HG03095 (cell line): ENCODE results near the gene AMDHD1.

Experiments
- ATAC-seq: cut with Tn5 transposase; IDR thresholded peaks from one replicate; pipeline ENCODE4 v1.9.1; 2021; ENCODE audit warnings: moderate library complexity; ENCODE audit not compliant: unreplicated experiment

The AMDHD1 gene, protein sequence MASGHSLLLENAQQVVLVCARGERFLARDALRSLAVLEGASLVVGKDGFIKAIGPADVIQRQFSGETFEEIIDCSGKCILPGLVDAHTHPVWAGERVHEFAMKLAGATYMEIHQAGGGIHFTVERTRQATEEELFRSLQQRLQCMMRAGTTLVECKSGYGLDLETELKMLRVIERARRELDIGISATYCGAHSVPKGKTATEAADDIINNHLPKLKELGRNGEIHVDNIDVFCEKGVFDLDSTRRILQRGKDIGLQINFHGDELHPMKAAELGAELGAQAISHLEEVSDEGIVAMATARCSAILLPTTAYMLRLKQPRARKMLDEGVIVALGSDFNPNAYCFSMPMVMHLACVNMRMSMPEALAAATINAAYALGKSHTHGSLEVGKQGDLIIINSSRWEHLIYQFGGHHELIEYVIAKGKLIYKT

DNA sequence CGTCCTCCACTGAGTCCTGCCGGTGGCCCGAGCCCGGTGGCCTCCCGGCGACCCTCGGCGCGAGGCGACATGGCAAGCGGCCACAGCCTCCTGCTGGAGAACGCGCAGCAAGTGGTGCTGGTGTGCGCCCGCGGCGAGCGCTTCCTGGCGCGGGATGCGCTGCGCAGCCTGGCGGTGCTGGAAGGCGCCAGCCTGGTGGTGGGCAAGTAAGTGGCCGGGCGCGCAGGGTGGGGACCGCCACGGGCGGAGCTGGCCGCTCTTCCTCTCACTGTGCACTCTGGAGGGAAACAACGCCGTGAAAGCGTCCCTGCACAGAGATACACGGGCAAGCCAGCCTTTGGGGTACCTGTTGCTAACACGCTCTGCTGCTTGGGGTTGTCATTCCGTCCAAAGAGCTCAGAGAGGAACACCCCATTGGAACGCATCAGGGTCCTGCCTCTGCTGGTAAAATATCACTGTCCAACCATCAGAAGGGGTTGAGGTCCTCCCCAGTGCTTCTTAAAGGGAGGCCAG is at the start of gene AMDHD1:
AMDHD1 (plus strand) TSS at position 2 of the 513 bp plus-strand sequence; CDS start at position 70, 68 bp downstream.
- ATAC-seq: peak; percentile 55

DNA sequence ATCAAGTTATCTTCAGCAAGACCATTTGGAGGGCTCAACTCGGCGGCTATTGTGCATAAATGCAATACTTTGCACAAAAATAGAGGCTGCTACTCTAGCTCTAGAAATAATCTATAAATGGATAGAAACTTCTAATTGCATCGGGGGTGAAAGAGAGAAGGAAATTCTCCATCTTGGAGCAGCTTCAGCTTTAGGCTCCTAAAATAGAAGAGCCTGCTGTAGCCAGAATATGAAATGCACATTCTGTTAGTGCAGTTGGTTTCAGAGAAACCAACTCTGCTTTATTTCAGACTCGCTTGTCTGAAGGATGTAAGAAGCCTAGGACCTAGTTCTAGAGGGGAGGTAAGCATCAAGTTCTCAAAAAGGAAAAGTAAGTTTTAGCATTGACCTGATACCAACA is 46.3 kb upstream of the AMDHD1 start:
- ATAC-seq: no peak

DNA sequence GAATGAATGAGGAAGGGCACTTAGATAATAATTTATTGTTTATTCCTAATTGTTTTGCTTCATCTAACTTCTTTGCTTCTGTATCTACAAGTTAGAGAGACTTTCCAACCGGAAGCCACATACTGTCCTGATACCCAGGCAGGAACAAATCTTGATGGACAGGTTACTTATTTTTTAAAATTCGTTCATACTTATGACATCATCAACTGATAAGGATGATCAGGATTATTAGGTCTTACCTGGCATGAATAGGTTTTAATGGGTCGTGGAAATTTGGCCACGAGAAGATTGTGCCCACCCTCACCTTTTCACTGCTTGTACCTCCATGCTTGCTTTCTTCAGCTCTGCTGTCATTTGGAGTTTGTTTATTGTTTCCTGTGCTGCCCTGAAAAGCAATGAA is 45.0 kb upstream of the AMDHD1 start:
- no peak for ATAC-seq

DNA sequence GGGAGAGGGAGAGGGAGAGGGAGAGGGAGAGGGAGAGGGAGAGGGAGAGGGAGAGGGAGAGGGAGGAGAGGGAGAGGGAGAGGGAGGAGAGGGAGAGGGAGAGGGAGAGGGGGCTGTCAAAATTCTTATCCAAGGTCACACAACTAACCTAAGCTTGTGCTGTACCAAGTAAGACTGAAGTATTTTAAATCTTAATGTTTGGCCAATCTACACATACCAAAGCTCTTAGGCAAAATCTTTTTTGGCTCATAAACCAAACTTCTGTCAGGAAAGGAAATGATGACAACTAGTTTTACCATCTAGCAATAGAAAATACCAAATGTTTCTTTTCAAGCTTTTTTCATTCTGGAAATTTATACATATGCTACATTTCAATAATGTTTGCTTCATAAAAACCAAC is 34.6 kb upstream of the AMDHD1 start:
- ATAC-seq: no peak

DNA sequence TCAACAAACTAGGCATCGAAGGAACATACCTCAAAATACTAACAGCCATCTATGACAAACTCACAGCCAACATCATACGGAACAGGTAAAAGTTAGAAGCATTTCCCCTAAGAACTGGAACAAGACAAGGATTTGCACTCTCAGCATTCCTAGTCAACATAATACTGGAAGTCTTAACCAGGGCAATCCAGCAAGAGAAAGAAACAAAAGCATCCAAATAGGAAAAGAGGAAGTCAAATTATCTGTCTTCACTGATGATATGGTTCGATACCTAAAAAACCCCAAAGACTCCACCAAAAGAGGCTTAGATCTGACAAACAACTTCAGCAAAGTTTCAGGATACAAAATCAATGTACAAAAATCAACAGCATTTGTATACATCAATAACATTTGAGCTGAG is 33.3 kb upstream of the AMDHD1 start:
- no peak for ATAC-seq

DNA sequence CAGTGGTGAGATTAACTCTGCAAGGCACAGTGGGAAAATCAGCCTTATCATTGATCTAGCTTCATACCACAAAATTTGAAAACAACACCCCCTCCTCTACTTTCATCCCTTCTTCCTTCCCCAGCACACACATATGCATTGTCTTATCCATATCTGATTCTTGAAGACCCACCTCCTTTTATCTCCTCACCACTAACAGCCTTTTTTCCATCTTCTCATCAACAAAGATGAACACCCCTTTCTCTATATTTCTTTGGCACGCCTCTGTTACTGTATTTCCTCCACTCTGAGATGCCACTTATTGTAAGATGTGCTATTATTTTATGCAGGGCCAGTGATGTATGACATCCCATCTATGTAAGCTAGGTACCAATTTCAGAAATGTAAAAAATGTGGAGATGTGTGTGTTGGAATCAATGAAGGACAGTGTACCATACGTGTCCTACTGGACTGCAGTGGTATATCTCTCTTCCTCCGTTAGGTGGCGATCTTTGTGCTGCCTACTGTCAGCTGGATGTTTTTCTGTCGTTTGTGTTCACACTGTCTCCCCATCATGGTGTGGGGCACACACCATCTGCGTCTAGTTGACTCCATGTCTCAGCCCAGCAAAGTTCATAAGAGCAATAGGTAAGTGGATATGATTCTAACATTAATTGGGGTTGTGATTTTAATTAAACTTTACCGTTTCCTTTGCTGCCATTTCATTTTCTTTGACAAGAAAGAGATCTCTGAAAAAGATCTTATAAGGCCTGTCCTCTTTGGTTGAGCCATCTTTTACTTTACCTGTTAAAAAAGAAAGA is 24.7 kb upstream of the AMDHD1 start:
- ATAC-seq: peak; percentile 77

DNA sequence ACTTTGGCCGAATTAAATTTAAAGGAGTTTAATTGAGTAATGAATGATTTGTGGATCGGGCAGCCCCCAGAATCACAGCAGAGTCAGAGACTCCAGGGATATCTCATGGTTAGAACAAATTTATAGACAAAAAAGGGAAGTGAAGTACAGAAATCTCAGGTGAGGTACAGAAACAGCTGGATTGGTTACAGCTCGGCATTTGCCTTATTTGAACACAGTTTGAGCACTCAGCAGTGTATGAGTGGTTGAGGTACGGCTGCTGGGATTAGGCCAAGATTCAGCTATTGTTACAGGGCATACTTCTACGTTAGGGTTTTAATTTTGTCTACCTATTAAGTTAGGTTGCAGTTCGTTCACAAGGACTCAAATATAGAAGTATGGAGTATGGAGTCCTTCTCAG is 24.0 kb upstream of the AMDHD1 start:
- ATAC-seq: no peak

DNA sequence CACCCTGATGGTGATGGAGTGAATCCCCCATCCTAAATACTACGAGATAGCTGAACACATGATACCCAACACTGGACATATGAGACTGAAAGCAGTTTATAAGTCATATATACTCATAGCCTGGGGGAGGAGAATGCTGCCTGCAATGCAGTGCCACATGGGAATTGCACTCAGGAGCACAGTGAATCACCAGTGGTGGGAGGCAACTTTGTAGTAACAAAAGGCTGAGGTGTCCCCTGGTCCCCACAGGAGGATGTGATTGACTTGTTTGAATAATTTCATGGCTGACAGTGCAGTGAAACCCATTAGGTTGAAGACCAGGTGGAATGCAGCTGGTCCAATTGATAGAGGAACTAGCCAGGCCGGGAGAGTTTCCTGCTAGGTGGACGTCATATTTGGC is 20.9 kb upstream of the AMDHD1 start:
- no peak for ATAC-seq

DNA sequence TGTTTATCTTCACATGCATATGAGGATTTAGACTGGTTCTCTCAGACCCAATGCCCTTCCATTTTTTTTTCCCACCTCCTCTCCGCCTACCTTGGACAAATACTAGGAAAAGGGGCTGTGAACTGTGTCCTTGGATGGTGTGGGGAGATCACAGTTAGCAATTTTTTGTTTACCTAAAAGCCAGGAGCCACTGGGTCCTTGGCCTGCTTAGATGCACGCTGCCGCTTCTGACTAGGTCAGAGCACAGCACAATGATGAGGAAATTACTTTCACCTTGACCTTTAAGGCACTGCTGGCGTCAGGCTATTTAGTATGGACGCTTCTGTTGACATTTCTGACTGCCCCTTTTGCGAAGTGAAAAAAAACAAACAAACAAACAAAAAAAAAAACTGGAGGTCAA is 2.6 kb upstream of the AMDHD1 start:
- no peak for ATAC-seq

DNA sequence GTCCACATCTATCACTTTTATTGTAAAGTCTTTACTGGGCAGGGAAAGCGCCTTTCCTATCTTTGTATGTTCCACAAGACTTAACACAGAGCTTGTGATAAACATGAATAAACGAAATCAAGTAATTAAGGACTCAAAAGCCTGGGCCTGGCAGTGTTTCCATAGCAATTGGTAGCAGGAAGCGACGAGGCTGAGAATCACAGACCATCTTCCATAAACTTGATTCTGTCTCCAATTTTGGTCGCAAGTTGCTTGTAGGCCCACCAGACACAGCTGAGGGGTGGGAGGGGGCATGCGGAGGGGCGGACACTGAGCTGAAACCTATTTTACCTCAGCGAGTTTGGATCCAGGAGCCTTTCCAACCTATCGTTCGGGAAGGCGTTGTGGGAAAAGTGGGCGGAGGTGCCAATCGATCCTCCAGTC is 1.0 kb upstream of the AMDHD1 start:
- no peak for ATAC-seq

DNA sequence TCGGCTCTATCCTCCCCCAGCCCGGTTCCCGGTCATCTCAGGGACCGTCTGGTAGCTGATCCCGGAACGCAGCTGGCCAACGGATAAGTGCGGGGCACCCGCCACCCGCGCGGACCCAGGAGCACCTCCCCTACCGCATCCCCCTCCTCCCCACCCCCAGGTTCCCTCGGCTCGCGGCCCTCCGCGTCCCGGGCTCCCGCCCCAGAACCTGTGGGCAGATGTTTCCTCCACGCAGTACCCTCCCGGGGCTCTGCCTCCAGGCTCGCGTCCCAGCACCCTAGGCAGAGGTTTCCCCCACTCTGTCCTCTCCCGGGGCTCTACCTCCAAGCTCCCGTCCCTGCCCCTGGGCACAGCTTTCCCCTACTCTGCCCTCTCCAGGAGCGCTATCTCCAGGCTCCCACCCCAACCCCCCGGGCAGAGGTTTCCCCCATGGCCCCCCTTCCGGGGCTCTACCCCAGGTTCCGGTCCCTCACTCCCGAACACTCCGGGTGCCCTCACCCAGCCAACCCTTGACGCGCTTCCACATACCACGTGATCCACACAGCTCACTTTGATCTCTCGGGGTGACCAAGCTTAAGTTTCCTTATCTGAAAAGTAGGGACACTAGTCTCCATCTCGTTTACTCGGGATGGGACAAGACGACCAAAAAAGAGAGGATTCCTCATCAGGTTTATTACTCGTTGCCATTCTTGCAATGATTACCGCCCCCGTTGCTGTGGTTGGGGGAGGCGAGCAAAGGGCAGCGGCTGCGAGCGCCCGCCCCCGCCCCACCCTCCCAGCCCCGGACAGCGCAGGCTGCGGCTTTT is 404 bp upstream of the AMDHD1 start, which contains the start of gene CCDC38:
CCDC38 (minus strand) TSS at position 91 of the 806 bp plus-strand sequence. CDS start 6,105 bp downstream, outside the sequence.
- peak; percentile 98 for ATAC-seq

DNA sequence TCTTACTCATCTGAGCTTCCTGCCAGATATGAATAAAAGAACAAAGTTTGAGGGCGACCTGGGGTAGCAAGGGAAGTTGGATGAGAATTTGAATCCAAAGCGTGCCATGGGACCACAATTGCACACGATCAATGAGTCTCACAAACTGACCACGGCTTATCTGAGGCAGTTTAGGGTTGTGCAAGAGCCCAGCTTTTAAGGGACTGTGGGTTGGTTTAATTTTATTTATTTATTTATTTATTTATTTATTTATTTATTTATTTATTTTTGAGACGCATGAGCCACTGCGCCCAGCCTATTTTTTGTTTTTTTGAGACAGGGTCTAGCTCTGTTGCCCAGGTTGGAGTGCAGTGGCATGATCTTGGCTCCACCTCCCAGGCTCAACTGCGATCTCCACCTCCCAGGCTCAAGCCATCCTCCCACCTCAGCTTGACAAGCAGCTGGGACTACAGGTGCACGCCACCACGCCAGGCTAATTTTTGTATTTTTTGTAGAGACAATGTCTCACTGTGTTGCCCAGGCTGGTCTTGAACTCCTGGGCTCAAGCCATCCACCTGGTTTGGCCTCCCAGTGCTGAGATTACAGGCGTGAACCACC is 1.1 kb downstream of the AMDHD1 start:
- no peak for ATAC-seq

DNA sequence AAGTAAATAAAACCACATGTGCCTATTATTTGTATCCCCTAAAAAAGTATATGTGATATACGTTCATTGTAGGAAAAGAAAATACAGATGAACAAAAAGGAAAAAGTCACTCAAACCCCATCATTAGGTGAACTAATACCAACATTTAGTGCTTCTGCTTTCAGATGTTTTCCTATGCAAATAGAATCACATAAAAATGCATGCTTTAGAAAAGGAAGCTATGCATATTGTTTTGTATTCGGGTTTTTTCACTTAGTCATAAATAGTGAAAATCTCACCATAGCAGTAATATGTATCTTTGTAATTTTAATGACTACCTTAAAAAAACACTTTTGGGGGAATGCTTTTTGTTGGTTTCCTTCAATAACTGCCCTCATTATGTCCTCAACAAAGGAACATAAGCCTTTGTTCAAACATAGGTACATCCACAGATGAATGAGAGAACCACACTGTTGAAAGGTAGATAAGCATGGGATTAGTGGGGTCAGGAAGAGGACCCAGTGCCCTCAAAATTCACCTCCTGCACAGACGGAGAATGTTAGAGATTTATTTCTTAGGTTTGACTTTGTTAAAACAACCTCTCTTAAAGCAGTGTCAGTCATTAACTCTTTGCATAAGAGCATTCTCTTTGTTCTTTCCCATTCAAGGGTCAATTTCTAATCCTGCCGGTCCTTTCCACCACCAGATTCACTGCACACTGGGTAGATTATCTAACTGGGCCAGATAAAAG is 6.5 kb downstream of the AMDHD1 start:
- no peak for ATAC-seq

DNA sequence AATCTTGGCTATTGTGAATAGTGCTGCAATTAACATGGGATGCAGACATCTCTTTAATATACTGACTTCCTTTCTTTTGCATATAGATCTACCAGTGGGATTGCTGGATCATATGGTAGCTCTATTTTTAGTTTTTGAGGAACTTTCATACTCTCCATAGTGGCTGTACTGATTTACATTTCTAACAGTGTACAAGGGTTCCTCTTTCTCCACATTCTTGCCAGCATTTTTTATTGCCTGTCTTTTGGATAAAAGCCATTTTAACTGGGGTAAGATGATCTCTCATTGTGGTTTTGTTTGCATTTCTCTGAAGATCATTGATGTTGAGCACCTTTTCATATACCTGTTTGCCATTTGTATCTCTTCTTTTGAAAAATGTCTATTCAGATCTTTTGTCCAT is 8.4 kb downstream of the AMDHD1 start:
- no peak for ATAC-seq

DNA sequence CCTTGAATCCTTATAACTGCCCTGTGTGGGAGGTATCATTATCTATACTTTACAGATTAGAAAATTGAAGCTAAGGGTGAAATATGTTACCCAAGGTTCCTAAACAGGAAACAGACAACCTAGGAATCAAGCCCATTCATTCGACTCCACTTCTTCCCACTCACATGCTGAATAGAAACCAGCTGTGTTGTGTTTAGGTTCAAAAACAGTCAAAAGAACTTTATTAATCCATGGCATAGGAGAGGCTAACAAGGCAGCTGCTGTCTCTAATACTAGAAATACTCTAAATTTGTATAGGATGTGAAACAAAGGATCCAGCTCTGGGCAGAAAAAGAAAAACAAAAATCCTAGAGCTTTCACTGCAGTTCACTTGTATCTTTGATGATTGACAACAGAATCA is 9.9 kb downstream of the AMDHD1 start:
- ATAC-seq: no peak

DNA sequence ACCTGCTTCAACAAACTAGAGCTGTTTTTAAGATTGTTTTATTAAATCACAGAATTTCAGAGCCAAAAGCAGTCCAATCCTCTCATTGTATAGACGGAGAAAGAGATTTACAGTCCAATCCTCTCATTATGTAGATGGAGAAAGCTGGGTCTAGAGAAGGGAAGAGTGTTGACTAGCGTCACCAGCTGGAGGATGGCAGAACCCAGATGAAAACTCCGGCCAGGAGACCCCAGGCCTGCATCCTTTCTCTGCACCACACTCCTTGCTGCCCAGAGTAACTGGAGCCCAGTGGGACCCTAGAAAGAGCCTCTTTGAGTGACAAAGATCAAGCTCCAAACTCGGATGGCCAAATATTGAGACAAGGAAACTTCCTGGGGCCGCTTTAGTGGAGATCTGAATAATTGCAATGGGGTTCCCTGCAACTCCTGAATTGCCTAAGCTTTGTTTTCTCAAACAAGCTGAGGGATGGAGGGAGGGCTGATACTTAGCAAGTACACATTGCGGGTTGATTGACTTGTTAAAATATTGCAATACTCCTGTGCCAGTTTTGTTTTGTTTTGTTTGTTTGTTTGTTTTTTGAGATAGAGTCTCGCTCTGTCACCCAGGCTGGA is 12.5 kb downstream of the AMDHD1 start:
- ATAC-seq: no peak

DNA sequence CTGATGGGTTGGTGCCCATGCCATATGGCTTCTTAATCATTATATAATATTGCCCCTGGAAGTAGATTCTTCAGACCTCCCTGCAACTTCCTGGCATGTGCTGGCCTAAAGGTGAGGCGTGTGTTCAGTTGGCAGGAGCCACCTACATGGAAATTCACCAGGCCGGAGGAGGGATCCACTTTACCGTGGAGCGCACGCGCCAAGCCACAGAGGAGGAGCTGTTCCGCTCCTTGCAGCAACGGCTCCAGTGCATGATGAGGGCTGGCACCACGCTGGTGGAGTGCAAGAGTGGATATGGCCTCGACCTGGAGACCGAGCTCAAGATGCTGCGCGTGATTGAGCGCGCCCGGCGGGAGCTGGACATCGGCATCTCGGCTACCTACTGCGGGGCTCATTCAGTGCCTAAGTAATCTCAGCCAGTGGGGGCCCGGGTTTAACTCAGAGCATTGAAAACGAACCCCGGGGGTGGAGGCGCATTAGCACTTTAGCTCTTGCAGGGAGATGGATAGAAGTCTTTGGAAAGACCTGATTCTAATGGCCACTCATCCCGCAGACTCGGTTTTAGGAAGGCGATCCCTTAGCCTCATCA is 13.5 kb downstream of the AMDHD1 start:
- ATAC-seq: no peak

DNA sequence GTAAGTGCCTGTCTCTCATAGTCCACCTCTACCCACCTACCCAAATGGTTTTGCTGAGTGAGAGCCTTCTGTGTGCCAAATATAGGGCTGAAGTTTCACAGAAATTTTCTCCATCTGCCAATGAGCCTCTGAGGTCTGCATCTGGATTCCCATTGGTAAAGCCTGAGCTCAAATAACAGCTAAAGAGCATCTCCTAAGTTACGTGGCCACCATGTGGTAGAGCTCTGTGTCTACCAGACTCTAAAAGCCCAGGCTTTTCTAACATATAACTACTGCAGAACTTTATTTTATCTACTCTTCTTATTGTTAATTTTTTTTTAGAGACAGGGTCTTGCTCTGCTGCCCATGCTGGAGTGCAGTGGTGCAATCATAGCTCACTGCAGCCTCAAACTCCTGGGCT is 16.0 kb downstream of the AMDHD1 start:
- no peak for ATAC-seq

DNA sequence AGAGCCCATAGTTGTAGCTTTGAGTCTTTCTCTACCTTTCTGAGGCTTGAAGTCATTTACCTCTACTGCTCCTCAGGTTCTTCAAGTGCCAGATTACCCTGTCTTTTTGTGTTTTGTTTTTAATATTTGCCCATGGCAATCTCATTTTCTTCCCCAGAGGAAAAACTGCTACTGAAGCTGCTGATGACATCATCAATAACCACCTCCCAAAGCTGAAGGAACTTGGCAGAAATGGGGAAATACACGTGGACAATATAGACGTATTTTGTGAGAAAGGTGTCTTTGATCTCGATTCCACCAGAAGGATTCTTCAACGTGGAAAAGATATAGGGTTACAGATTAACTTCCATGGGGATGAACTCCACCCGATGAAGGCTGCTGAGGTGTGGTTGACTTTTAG is 17.1 kb downstream of the AMDHD1 start:
- ATAC-seq: no peak
